Cardiac muscle cell (in vitro differentiated cells and primary cell): ENCODE data around the gene PRKAG2. TPM values are rescaled to one million over a fixed set of nuclear protein-coding genes. Genes with fewer than 3 reads are reported as not detected.

ENCODE experiments used
- DNase-seq, 2 donors: peaks; one replicate each; pipeline versions ENCODE4 v3.0.0 to v3.0.0-alpha.2; 2010 to 2017; ENCODE audit warnings: low read depth in 1 of 2, low spot score in 1 of 2
- H3K27ac ChIP-seq: fragments of 200-600 bp; sonication (generic); 2 replicates; pipeline ENCODE4 v1.5.1; 2016
- H3K27me3 ChIP-seq: fragments of 200-600 bp; sonication (generic); 2 replicates; pipeline ENCODE4 v1.6.0; 2016; ENCODE audit warnings: control low read depth
- H3K36me3 ChIP-seq: fragments of 200-600 bp; sonication (generic); 2 replicates; pipeline ENCODE4 v1.5.1; 2016; ENCODE audit warnings: control low read depth
- H3K4me1 ChIP-seq: fragments of 200-600 bp; sonication (generic); 2 replicates; pipeline ENCODE4 v1.8.1; 2017; ENCODE audit warnings: low read depth, mild to moderate bottlenecking, mixed run types
- H3K4me3 ChIP-seq: fragments of 200-600 bp; sonication (generic); 2 replicates; pipeline ENCODE4 v1.5.1; 2016; ENCODE audit warnings: mild to moderate bottlenecking
- H3K9me3 ChIP-seq: fragments of 200-600 bp; sonication (generic); 2 replicates; pipeline ENCODE4 v1.5.1; 2017; ENCODE audit warnings: low read depth, mild to moderate bottlenecking, control low read depth
- polyA plus RNA-seq: library from polyadenylated mRNA; unstranded; fragments of >200 nt; fragmentation: Nextera tagmentation; extraction: Ambion mirVana; gene quantifications from 2 replicates; pipeline ENCODE4 v1.2.1, GENCODE V29; 2016
- total RNA-seq: library from RNA; depleted of rRNA; stranded (reverse); fragments of >200 nt; gene quantifications from 2 replicates; pipeline ENCODE4 v1.2.3, GENCODE V29; 2016
- TF ChIP-seq, protein P1 (sequence below): IDR thresholded peaks from 2 replicates; pipeline ENCODE4 v1.5.1; 2012; ENCODE audit warnings: low read depth, mild to moderate bottlenecking, low read length

Gene PRKAG2
- total and polyA plus RNA-seq, 2 experiments from 2014 or later, result 43.4 to 85.3 TPM

GRCh38 chr7:151611041-151611440, 265.9 kb downstream of the PRKAG2 start:
- no peaks in the 10 kb centered on the region for H3K4me1 ChIP-seq
- H3K27me3 ChIP-seq, result no peaks in the 10 kb centered on the region
- TF ChIP-seq, protein P1, sequence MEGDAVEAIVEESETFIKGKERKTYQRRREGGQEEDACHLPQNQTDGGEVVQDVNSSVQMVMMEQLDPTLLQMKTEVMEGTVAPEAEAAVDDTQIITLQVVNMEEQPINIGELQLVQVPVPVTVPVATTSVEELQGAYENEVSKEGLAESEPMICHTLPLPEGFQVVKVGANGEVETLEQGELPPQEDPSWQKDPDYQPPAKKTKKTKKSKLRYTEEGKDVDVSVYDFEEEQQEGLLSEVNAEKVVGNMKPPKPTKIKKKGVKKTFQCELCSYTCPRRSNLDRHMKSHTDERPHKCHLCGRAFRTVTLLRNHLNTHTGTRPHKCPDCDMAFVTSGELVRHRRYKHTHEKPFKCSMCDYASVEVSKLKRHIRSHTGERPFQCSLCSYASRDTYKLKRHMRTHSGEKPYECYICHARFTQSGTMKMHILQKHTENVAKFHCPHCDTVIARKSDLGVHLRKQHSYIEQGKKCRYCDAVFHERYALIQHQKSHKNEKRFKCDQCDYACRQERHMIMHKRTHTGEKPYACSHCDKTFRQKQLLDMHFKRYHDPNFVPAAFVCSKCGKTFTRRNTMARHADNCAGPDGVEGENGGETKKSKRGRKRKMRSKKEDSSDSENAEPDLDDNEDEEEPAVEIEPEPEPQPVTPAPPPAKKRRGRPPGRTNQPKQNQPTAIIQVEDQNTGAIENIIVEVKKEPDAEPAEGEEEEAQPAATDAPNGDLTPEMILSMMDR, result no peak
- peaks cover 4% of the 10 kb centered on the region for H3K36me3 ChIP-seq
- no peaks in the 10 kb centered on the region for H3K9me3 ChIP-seq
- no peak for DNase-seq
- no peak overlapping the region for H3K4me3 ChIP-seq
- H3K27ac ChIP-seq, result no peak overlapping the region

DNA sequence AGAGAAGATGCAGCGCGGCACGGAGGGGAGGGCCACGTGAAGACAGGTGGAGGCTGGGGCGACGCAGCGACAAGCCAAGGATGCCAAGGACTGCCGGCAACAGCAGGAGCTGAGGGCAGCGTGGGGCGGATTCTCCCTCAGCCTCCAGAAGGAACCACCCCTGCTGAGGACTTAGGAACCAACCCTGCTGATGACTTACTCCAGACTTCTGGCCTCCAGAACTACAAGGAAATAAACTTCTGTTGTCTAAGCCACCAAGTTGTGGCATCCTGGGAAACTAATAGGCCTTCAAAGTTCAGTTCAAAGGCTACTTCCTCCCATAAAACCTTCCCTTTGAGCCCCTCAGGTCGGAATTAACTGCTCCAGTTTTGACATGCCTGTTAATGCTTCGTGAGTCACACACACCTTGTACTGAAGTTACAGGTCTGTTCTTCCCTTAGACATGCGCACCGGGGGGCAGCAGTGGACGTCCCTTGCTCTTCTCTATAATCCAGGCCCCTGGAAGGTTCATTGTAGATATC, 268.8 kb downstream of the PRKAG2 start:
- DNase-seq, result peak in 1 of 2 donors; percentile 30
- Histone ChIP-seq H3K9me3 (no peaks in the 10 kb centered on the region), H3K4me3 (no peak overlapping the region), H3K27me3 (no peaks in the 10 kb centered on the region), H3K4me1 (no peaks in the 10 kb centered on the region), H3K27ac (peak overlapping the region; percentile 52), H3K36me3 (peaks cover 4% of the 10 kb centered on the region)
- TF ChIP-seq, protein P1, result no peak

DNA sequence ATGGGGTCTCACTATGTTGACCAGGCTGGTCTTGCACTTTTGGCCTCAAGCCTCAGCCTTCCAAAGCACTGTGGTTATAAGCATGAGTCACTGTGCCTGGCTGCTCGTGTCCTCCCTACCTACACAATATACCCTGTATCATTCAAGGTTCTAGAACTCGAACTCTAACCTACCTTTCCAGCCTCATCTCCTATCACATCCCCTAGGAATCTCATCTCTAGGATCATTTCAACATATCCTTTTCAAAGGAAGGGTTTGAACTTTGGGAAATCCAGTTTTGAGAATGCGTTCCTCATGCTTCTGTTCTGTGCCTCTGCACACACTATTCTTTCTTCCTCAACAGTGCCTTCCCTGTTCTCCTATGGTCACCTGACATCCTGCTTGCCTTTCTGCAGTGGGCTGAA, 269.4 kb downstream of the PRKAG2 start:
- DNase-seq, result peak in 1 of 2 donors; percentile 49
- Histone ChIP-seq H3K4me1 (no peaks in the 10 kb centered on the region), H3K4me3 (no peak overlapping the region), H3K27ac (no peak overlapping the region), H3K36me3 (peaks cover 6% of the 10 kb centered on the region), H3K27me3 (no peaks in the 10 kb centered on the region), H3K9me3 (no peaks in the 10 kb centered on the region)
- TF ChIP-seq, protein P1, result no peak

DNA sequence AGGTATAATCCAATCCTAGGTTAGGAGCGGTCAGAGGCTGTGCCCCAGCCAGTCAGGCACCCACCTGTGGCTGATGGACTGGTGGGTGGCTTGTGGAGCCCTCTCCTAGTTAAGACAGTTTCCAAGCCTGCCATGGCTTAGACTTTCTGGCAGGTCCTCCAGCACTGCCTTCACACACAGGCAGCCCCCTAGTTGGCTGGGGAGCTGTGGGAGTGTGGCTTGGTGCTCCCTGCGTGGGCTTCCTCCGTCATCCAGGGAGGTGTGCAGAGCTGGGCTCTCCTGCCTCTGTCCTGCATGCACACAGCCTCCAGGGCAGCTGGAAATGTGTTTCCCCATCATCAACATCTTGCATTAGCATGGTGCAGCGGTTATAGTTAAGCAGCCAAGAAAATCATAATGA, 273.0 kb downstream of the PRKAG2 start:
- no peak for DNase-seq
- TF ChIP-seq, protein P1, result no peak
- Histone ChIP-seq H3K9me3 (no peaks in the 10 kb centered on the region), H3K36me3 (peaks cover 6% of the 10 kb centered on the region), H3K27ac (no peak overlapping the region), H3K27me3 (no peaks in the 10 kb centered on the region), H3K4me3 (no peak overlapping the region), H3K4me1 (no peaks in the 10 kb centered on the region)

DNA sequence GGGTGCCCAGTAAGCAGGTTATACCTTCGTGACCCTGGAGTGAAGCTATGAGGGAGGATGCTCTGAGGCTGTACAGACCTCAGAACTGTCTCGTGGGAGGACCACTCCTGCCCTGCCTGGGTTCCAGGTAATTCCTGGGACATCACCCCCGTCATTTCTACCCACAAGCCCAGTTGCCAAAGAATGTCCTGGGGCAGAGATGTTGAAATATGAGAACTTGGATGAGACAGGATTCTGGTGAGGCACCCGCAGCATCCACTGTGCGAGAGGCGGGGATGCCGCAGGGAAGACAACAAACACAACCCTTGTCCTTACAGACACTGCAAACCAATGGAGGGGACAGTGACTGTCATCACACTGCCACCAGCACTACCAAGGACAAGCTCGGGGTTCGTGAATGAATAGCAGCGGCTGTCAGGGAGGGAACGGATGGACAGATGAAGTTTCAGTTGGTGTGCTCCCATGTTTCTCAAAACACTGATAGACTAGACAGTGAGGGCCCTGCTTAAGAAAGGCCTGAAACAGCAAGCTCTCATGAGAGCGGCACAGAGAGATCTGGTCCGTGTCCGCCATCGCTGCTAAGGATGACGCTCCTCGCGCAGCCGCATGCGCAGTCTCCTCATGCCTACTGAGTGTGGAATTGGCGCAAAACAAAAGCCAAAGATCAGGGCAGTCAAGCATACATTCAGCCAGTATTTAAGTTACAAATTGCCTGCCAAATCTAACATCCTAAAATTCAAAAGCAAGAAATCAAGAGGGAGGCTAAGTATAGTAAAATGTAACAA, 275.2 kb downstream of the PRKAG2 start:
- Histone ChIP-seq H3K27ac (no peak overlapping the region), H3K9me3 (no peaks in the 10 kb centered on the region), H3K27me3 (no peaks in the 10 kb centered on the region), H3K4me1 (no peaks in the 10 kb centered on the region), H3K36me3 (peaks cover 6% of the 10 kb centered on the region), H3K4me3 (no peak overlapping the region)
- TF ChIP-seq, protein P1, result no peak
- DNase-seq, result peak in 1 of 2 donors; percentile 19
